ENCODE data around the gene NMT1.
"Not testable (repeated sequence)": the region's sequence is repeated elsewhere in the genome, so short reads cannot be mapped to it uniquely, and the experiment has no call there.

NMT1 gene

GRCh38 chr17:45121055-45121454 lies 59.9 kb downstream of the NMT1 start:
- Histone ChIP-seq H3K9me3 (no peaks in the 10 kb centered on the region), H3K4me3 (ENCODE audit: low read depth, low read length) (no peak overlapping the region), H3K27me3 (no peaks in the 10 kb centered on the region), H3K4me1 (peaks cover 14% of the 10 kb centered on the region), H3K36me3 (no peaks in the 10 kb centered on the region)
- no peak for TF ChIP-seq CTCF (IDR thresholded peaks at IDR 0.05; ENCODE audit: low read depth, low read length)
- no peak for DNase-seq

- H3K4me1 ChIP-seq, result peaks cover 14% of the 10 kb centered on the region
Measured at GRCh38 chr17:45123076-45123770, 62.1 kb downstream of the NMT1 start.

GRCh38 chr17:45123930-45124796 lies 63.0 kb downstream of the NMT1 start:
- Histone ChIP-seq H3K4me1 (peaks cover 14% of the 10 kb centered on the region), H3K27me3 (no peaks in the 10 kb centered on the region), H3K4me3 (ENCODE audit: low read depth, low read length) (no peak overlapping the region), H3K9me3 (no peaks in the 10 kb centered on the region), H3K36me3 (no peaks in the 10 kb centered on the region)
- TF ChIP-seq CTCF (IDR thresholded peaks at IDR 0.05; ENCODE audit: low read depth, low read length), result no peak
- peak; percentile 91 for DNase-seq

More at GRCh38 chr17:45123076-45123770, 62.1 kb downstream of the NMT1 start:
- DNase-seq, result no peak
- Histone ChIP-seq H3K27me3 (no peaks in the 10 kb centered on the region), H3K9me3 (no peaks in the 10 kb centered on the region), H3K4me3 (ENCODE audit: low read depth, low read length) (no peak overlapping the region), H3K36me3 (no peaks in the 10 kb centered on the region)
- no peak for TF ChIP-seq CTCF (IDR thresholded peaks at IDR 0.05; ENCODE audit: low read depth, low read length)

GRCh38 chr17:45124797-45125122 lies 63.6 kb downstream of the NMT1 start:
- H3K36me3 ChIP-seq; H3K4me3 ChIP-seq (ENCODE audit: low read depth, low read length); H3K27me3 ChIP-seq; DNase-seq; H3K9me3 ChIP-seq: not testable (repeated sequence)
- peaks cover 14% of the 10 kb centered on the region for H3K4me1 ChIP-seq

- TF ChIP-seq CTCF (IDR thresholded peaks at IDR 0.05; ENCODE audit: low read depth, low read length), result no peak
Measured at GRCh38 chr17:45125509-45125908, 64.4 kb downstream of the NMT1 start.

GRCh38 chr17:45127207-45127547 lies 66.1 kb downstream of the NMT1 start:
- no peak for TF ChIP-seq CTCF (IDR thresholded peaks at IDR 0.05; ENCODE audit: low read depth, low read length)
- peak; percentile 10 for DNase-seq
- no peaks in the 10 kb centered on the region for H3K9me3 ChIP-seq
- H3K36me3 ChIP-seq, result no peaks in the 10 kb centered on the region
- H3K4me1 ChIP-seq, result peaks cover 14% of the 10 kb centered on the region
- H3K4me3 ChIP-seq (ENCODE audit: low read depth, low read length), result no peak overlapping the region
- H3K27me3 ChIP-seq, result no peaks in the 10 kb centered on the region

More at GRCh38 chr17:45125509-45125908, 64.4 kb downstream of the NMT1 start:
- Histone ChIP-seq H3K4me1 (peaks cover 14% of the 10 kb centered on the region), H3K4me3 (ENCODE audit: low read depth, low read length) (no peak overlapping the region), H3K36me3 (no peaks in the 10 kb centered on the region), H3K27me3 (no peaks in the 10 kb centered on the region), H3K9me3 (no peaks in the 10 kb centered on the region)
- DNase-seq, result no peak

All from BE2C (cell line).